WTC11 (cell line): ENCODE measurements around the gene UNC119. TPM values are rescaled to one million over a fixed set of nuclear protein-coding genes. Genes with fewer than 3 reads are reported as not detected.

Source experiments
- ATAC-seq: fragments of 200-7000 bp; cut with Tn5 transposase; 2 replicates; pipeline ENCODE4 v1.10.0; 2021; ENCODE audit warnings: mild to moderate bottlenecking, moderate library complexity
- CTCF ChIA-PET: fragments of 300-600 bp; sonication (Branson Sonifier 250); formaldehyde crosslinking; loops from one replicate; lab custom pipeline; 2021; ENCODE audit warnings: antibody characterized with exemption; lab: Charles Lee
- POLR2A ChIA-PET: fragments of 350-600 bp; sonication (Branson Sonifier 250); formaldehyde crosslinking; loops from one replicate; lab custom pipeline; 2021; ENCODE audit warnings: antibody characterized with exemption; lab: Charles Lee
- DNase-seq: peaks from one replicate; pipeline ENCODE4 v3.0.0; 2021; ENCODE audit warnings: low spot score
- H3K27ac Mint-ChIP-seq: 2 replicates; pipeline ENCODE4 v1.8.0; 2021; ENCODE audit warnings: mixed read lengths
- H3K27me3 Mint-ChIP-seq: 2 replicates; pipeline ENCODE4 v1.8.0; 2021; ENCODE audit warnings: low read depth, mild to moderate bottlenecking, moderate library complexity, mixed read lengths
- H3K36me3 Mint-ChIP-seq: 2 replicates; pipeline ENCODE4 v1.8.0; 2021; ENCODE audit warnings: mixed read lengths
- H3K4me1 Mint-ChIP-seq: 2 replicates; pipeline ENCODE4 v1.8.0; 2022; ENCODE audit warnings: mixed read lengths
- H3K4me3 Mint-ChIP-seq: 2 replicates; pipeline ENCODE4 v1.8.0; 2021; ENCODE audit warnings: mild to moderate bottlenecking, moderate library complexity, mixed read lengths
- H3K9me3 Mint-ChIP-seq: 2 replicates; pipeline ENCODE4 v1.8.0; 2021; ENCODE audit warnings: mixed read lengths
- ERG ChIP-seq: fragments of 250-450 bp; sonication (Bioruptor Pico); IDR thresholded peaks from 2 replicates; pipeline ENCODE4 v1.8.0; 2021; ENCODE audit warnings: mild to moderate bottlenecking
- ETV6 ChIP-seq: sonication (generic); formaldehyde crosslinking; IDR thresholded peaks from 2 replicates; pipeline ENCODE4 v1.8.1; 2022; ENCODE audit warnings: mild to moderate bottlenecking, missing genetic modification reagents
- FOXK1 ChIP-seq: sonication (generic); formaldehyde crosslinking; IDR thresholded peaks from 2 replicates; pipeline ENCODE4 v1.8.0; 2022; ENCODE audit warnings: mild to moderate bottlenecking, moderate library complexity, missing genetic modification reagents
- FOXP1 ChIP-seq: sonication (generic); formaldehyde crosslinking; IDR thresholded peaks from 2 replicates; pipeline ENCODE4 v1.8.0; 2022; ENCODE audit warnings: missing genetic modification reagents, mild to moderate bottlenecking, moderate library complexity, borderline replicate concordance
- GABPB1 ChIP-seq: sonication (generic); formaldehyde crosslinking; IDR thresholded peaks from 2 replicates; pipeline ENCODE4 v1.8.1; 2023; ENCODE audit warnings: mild to moderate bottlenecking, missing genetic modification reagents
- HMGXB4 ChIP-seq: sonication (generic); formaldehyde crosslinking; IDR thresholded peaks from 2 replicates; pipeline ENCODE4 v1.8.1; 2023; ENCODE audit warnings: mild to moderate bottlenecking, moderate library complexity, missing genetic modification reagents
- IRF2 ChIP-seq: sonication (generic); formaldehyde crosslinking; IDR thresholded peaks from 2 replicates; pipeline ENCODE4 v1.8.0; 2022; ENCODE audit warnings: low read depth, missing genetic modification reagents, borderline replicate concordance
- MYBL2 ChIP-seq: sonication (generic); formaldehyde crosslinking; IDR thresholded peaks from 2 replicates; pipeline ENCODE4 v1.8.1; 2023; ENCODE audit warnings: mild to moderate bottlenecking, moderate library complexity, missing genetic modification reagents
- NFE2L1 ChIP-seq: sonication (generic); formaldehyde crosslinking; IDR thresholded peaks from 2 replicates; pipeline ENCODE4 v1.8.1; 2023; ENCODE audit warnings: missing genetic modification reagents
- NR1H2 ChIP-seq: sonication (generic); formaldehyde crosslinking; IDR thresholded peaks from 2 replicates; pipeline ENCODE4 v1.9.0; 2021; ENCODE audit warnings: mild to moderate bottlenecking, moderate library complexity, missing genetic modification reagents
- NR2C2 ChIP-seq: sonication (generic); formaldehyde crosslinking; IDR thresholded peaks from 2 replicates; pipeline ENCODE4 v1.8.0; 2022; ENCODE audit warnings: mild to moderate bottlenecking, missing genetic modification reagents
- NR3C1 ChIP-seq: sonication (generic); formaldehyde crosslinking; conservative IDR thresholded peaks from 2 replicates; pipeline ENCODE4 v1.8.1; 2023; ENCODE audit warnings: low read depth, mild to moderate bottlenecking, missing genetic modification reagents
- OVOL2 ChIP-seq: fragments of 250-450 bp; sonication (Bioruptor Pico); IDR thresholded peaks from 2 replicates; pipeline ENCODE4 v1.9.0; 2021; ENCODE audit warnings: mild to moderate bottlenecking, borderline replicate concordance
- STAT6 ChIP-seq: sonication (generic); formaldehyde crosslinking; conservative IDR thresholded peaks from 2 replicates; pipeline ENCODE4 v1.8.1; 2023; ENCODE audit warnings: mild to moderate bottlenecking, low read depth, missing genetic modification reagents, moderate library complexity
- USF2 ChIP-seq: sonication (generic); formaldehyde crosslinking; IDR thresholded peaks from 2 replicates; pipeline ENCODE4 v1.8.1; 2023; ENCODE audit warnings: mild to moderate bottlenecking, missing genetic modification reagents, moderate library complexity
- ZMAT4 ChIP-seq: fragments of 250-450 bp; sonication (Bioruptor Pico); IDR thresholded peaks from 2 replicates; pipeline ENCODE4 v1.9.0; 2021; ENCODE audit warnings: mild to moderate bottlenecking
- ZNF138 ChIP-seq: sonication (generic); formaldehyde crosslinking; conservative IDR thresholded peaks from 2 replicates; pipeline ENCODE4 v1.8.1; 2022; ENCODE audit warnings: mild to moderate bottlenecking, moderate library complexity, missing genetic modification reagents
- ZNF396 ChIP-seq: fragments of 250-450 bp; sonication (Bioruptor Pico); IDR thresholded peaks from 2 replicates; pipeline ENCODE4 v1.8.0; 2021; ENCODE audit warnings: mild to moderate bottlenecking, moderate library complexity, borderline replicate concordance
- total RNA-seq: library from RNA; stranded (reverse); gene quantifications from 3 replicates; pipeline ENCODE4 v1.2.3, GENCODE V29; 2021

Gene UNC119
- total RNA-seq, 1 experiment from 2014 or later: 59.6 TPM

GRCh38 chr17:28519236-28519635, 33.2 kb downstream of the UNC119 start (continued):
- TF ChIP-seq OVOL2: no peak
- no peak for TF ChIP-seq USF2 (CRISPR knock-in tag)
- TF ChIP-seq FOXK1 (CRISPR knock-in tag): no peak

- no peak for TF ChIP-seq MYBL2 (CRISPR knock-in tag)
- TF ChIP-seq NR1H2 (CRISPR knock-in tag): no peak
- TF ChIP-seq ERG (CRISPR knock-in tag): no peak
- no peak for TF ChIP-seq IRF2 (CRISPR knock-in tag)
- Mint-ChIP-seq H3K4me3 (no peak overlapping the region), H3K36me3 (no peaks in the 10 kb centered on the region), H3K27ac (no peak overlapping the region), H3K4me1 (peaks cover 3% of the 10 kb centered on the region), H3K9me3 (peaks cover 18% of the 10 kb centered on the region), H3K27me3 (peaks cover 7% of the 10 kb centered on the region)
- CTCF ChIA-PET: no interaction called here
- no peak for ATAC-seq
- DNase-seq: no peak
- POLR2A ChIA-PET: no interaction called here
Observed at GRCh38 chr17:28518578-28518977, 33.8 kb downstream of the UNC119 start.

GRCh38 chr17:28518132-28518531, 34.3 kb downstream of the UNC119 start:
- H3K27ac Mint-ChIP-seq: no peak overlapping the region
- TF ChIP-seq ZMAT4 (CRISPR knock-in tag) (no peak), ZNF138 (CRISPR knock-in tag) (no peak), STAT6 (CRISPR knock-in tag) (no peak), NFE2L1 (CRISPR knock-in tag) (no peak), ZNF396 (no peak)
- DNase-seq: no peak
- POLR2A ChIA-PET: no interaction called here
- CTCF ChIA-PET: no interaction called here
- H3K36me3 Mint-ChIP-seq: no peaks in the 10 kb centered on the region
- H3K4me1 Mint-ChIP-seq: peaks cover 3% of the 10 kb centered on the region
- no peak for ATAC-seq
- H3K9me3 Mint-ChIP-seq: peaks cover 18% of the 10 kb centered on the region
- no peak overlapping the region for H3K4me3 Mint-ChIP-seq
- H3K27me3 Mint-ChIP-seq: peaks cover 7% of the 10 kb centered on the region

- Mint-ChIP-seq H3K4me3 (no peak overlapping the region), H3K27me3 (peaks cover 7% of the 10 kb centered on the region), H3K9me3 (peaks cover 18% of the 10 kb centered on the region), H3K27ac (no peak overlapping the region), H3K36me3 (no peaks in the 10 kb centered on the region), H3K4me1 (peaks cover 2% of the 10 kb centered on the region)
- no peak for ATAC-seq
- no peak for TF ChIP-seq ZNF138 (CRISPR knock-in tag)
- no peak for TF ChIP-seq USF2 (CRISPR knock-in tag)
- TF ChIP-seq ETV6 (CRISPR knock-in tag): no peak
- no peak for TF ChIP-seq IRF2 (CRISPR knock-in tag)
- TF ChIP-seq NR2C2 (CRISPR knock-in tag): no peak
- TF ChIP-seq FOXP1 (CRISPR knock-in tag): no peak
- TF ChIP-seq NR3C1 (CRISPR knock-in tag): no peak
- no peak for TF ChIP-seq GABPB1
- TF ChIP-seq HMGXB4 (CRISPR knock-in tag): no peak
- DNase-seq: no peak
- CTCF ChIA-PET: no interaction called here
- POLR2A ChIA-PET: no interaction called here
Observed at GRCh38 chr17:28515518-28515917, 36.9 kb downstream of the UNC119 start.
